ENCODE measurements around the gene DPP10.

The DPP10 gene

DNA sequence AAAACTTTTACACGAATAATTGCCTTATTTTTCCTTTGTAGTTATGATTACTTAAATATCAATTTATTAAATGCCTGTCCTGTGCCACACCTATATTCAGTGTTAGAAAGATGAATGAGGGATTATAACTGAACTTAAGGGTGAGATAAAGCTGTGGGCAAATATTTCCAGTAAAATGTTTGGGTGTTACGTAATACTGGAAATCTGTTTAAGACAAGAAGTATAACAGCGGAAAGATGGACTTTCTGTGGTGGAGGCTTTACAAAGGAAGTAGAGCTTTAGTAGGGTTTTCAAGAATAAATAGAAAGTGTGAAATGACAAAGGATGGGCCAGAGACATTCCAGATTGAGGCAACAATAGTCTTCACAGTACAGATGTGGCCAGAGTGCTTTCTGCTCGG, 927.0 kb downstream of the DPP10 start:
- no peaks in the 10 kb centered on the region for H3K36me3 ChIP-seq (ENCODE audit: control insufficient read depth in 5 of 5, insufficient read depth in 5 of 5, low read length in 5 of 5)
- no peak overlapping the region for H3K9ac ChIP-seq (ENCODE audit: low read length in 5 of 5)
- H3K4me3 ChIP-seq (ENCODE audit: low read depth in 1 of 5, low read length in 5 of 5) = no peak overlapping the region
- H3K27ac ChIP-seq (ENCODE audit: low read depth, low read length) = no peak overlapping the region
- H3K27me3 ChIP-seq (ENCODE audit: control insufficient read depth in 5 of 5, insufficient read depth in 4 of 5, low read length in 5 of 5) = no peaks in the 10 kb centered on the region
- no peaks in the 10 kb centered on the region for H3K4me1 ChIP-seq (ENCODE audit: control insufficient read depth in 5 of 5, insufficient read depth in 5 of 5, low read length in 5 of 5)
- H3K9me3 ChIP-seq (ENCODE audit: control insufficient read depth in 5 of 5, low read length in 5 of 5) = peaks cover 8 to 20% (median 11%) of the 10 kb centered on the region in 5 donors

DNA sequence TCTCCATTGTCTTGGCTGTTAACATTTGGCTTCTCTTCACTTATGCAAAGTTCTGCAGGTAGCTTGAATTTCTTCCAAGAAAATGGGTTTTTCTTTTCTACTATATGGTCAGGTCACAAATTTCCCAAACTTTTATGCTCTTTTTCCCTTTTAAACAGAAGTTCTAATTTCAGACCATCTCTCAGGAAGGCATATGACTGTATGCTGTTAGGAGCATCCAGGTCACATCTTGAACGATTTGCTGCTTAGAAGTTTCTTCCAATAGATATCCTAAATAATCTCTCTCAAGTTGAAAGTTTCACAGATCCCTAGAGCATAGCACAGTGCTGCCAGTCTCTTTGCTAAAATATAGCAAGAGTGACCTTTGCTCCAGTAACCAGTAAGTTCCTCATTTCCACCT, 932.5 kb downstream of the DPP10 start:
- Histone ChIP-seq H3K27me3 (ENCODE audit: control insufficient read depth in 5 of 5, insufficient read depth in 4 of 5, low read length in 5 of 5) (no peaks in the 10 kb centered on the region), H3K9ac (ENCODE audit: low read length in 5 of 5) (no peak overlapping the region), H3K27ac (ENCODE audit: low read depth, low read length) (no peak overlapping the region), H3K9me3 (ENCODE audit: control insufficient read depth in 5 of 5, low read length in 5 of 5) (peaks cover 9 to 36% (median 27%) of the 10 kb centered on the region in 5 donors), H3K4me1 (ENCODE audit: control insufficient read depth in 5 of 5, insufficient read depth in 5 of 5, low read length in 5 of 5) (no peaks in the 10 kb centered on the region), H3K36me3 (ENCODE audit: control insufficient read depth in 5 of 5, insufficient read depth in 5 of 5, low read length in 5 of 5) (no peaks in the 10 kb centered on the region), H3K4me3 (ENCODE audit: low read depth in 1 of 5, low read length in 5 of 5) (peak overlapping the region in 3 of 5 donors; percentile 17 to 31 (median 21))

DNA sequence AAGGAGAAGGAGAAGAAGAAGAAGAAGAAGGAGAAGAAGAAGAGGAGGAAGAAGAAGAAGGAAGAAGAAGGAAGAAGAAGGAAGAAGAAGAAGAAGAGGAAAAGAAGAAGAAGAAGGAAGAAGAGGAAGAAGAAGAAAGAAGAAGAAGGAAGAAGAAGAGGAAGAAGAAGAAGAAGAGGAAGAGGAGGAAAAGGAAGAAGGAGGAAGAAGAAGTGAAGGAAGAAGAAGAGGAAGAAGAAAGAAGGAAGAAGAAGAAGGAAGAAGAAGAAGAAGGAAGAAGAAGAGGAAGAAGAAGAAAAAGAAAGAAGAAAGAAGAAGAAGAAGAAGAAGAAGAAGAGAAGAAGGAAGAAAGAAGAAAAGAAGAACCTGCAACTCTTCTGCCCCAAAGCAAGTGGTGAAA, 942.0 kb downstream of the DPP10 start:
- Histone ChIP-seq H3K36me3 (ENCODE audit: control insufficient read depth in 5 of 5, insufficient read depth in 5 of 5, low read length in 5 of 5) (no peaks in the 10 kb centered on the region), H3K27ac (ENCODE audit: low read depth, low read length) (no peak overlapping the region), H3K4me3 (ENCODE audit: low read depth in 1 of 5, low read length in 5 of 5) (no peak overlapping the region), H3K27me3 (ENCODE audit: control insufficient read depth in 5 of 5, insufficient read depth in 4 of 5, low read length in 5 of 5) (no peaks in the 10 kb centered on the region), H3K9ac (ENCODE audit: low read length in 5 of 5) (no peak overlapping the region), H3K4me1 (ENCODE audit: control insufficient read depth in 5 of 5, insufficient read depth in 5 of 5, low read length in 5 of 5) (no peaks in the 10 kb centered on the region), H3K9me3 (ENCODE audit: control insufficient read depth in 5 of 5, low read length in 5 of 5) (peaks cover 0 to 7% (median 0%) of the 10 kb centered on the region in 5 donors)

DNA sequence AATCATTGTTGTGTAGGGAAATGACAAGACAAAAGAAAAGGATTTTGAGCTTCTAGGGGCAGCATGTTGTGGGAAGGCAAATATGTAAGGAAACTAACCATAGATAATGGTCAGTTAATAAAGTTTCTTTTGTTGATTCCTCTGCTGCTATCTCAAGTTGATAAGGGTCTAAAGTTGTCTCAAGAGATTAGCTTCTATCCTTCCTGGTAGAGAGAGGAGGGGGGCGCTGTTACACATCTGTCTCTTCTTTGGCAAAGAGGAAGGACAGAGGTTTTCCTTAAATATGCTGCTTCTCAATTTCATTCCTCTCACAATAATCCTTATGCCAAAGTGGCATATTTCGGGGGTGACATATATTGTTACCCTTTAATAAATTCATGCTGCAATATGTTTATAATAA, 944.0 kb downstream of the DPP10 start:
- no peaks in the 10 kb centered on the region for H3K27me3 ChIP-seq (ENCODE audit: control insufficient read depth in 5 of 5, insufficient read depth in 4 of 5, low read length in 5 of 5)
- no peak overlapping the region for H3K4me3 ChIP-seq (ENCODE audit: low read depth in 1 of 5, low read length in 5 of 5)
- no peak overlapping the region for H3K27ac ChIP-seq (ENCODE audit: low read depth, low read length)
- no peak overlapping the region for H3K9ac ChIP-seq (ENCODE audit: low read length in 5 of 5)
- peaks cover 0 to 7% (median 0%) of the 10 kb centered on the region in 5 donors for H3K9me3 ChIP-seq (ENCODE audit: control insufficient read depth in 5 of 5, low read length in 5 of 5)
- H3K36me3 ChIP-seq (ENCODE audit: control insufficient read depth in 5 of 5, insufficient read depth in 5 of 5, low read length in 5 of 5) = no peaks in the 10 kb centered on the region
- H3K4me1 ChIP-seq (ENCODE audit: control insufficient read depth in 5 of 5, insufficient read depth in 5 of 5, low read length in 5 of 5) = no peaks in the 10 kb centered on the region

DNA sequence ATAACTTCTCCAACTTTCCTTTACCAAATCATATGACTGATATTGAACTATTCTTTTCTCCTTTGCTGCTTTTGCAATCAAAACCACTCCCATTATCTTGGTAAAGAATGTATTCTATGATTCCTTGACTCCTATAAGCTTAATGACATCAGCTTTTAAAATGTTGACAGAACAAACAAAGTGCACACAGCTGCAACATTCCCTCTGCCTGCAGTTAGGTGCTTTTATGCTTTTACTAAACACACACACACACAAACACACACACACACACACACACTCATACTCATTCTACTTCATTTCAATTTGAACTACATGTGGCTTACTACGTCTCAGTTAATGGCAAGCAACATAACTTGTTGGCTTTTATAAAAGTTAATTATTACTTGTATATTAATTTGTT, 946.6 kb downstream of the DPP10 start:
- Histone ChIP-seq H3K4me3 (ENCODE audit: low read depth in 1 of 5, low read length in 5 of 5) (no peak overlapping the region), H3K27me3 (ENCODE audit: control insufficient read depth in 5 of 5, insufficient read depth in 4 of 5, low read length in 5 of 5) (no peaks in the 10 kb centered on the region), H3K9me3 (ENCODE audit: control insufficient read depth in 5 of 5, low read length in 5 of 5) (peaks cover 0 to 5% (median 0%) of the 10 kb centered on the region in 5 donors), H3K36me3 (ENCODE audit: control insufficient read depth in 5 of 5, insufficient read depth in 5 of 5, low read length in 5 of 5) (no peaks in the 10 kb centered on the region), H3K27ac (ENCODE audit: low read depth, low read length) (no peak overlapping the region), H3K9ac (ENCODE audit: low read length in 5 of 5) (no peak overlapping the region), H3K4me1 (ENCODE audit: control insufficient read depth in 5 of 5, insufficient read depth in 5 of 5, low read length in 5 of 5) (no peaks in the 10 kb centered on the region)

DNA sequence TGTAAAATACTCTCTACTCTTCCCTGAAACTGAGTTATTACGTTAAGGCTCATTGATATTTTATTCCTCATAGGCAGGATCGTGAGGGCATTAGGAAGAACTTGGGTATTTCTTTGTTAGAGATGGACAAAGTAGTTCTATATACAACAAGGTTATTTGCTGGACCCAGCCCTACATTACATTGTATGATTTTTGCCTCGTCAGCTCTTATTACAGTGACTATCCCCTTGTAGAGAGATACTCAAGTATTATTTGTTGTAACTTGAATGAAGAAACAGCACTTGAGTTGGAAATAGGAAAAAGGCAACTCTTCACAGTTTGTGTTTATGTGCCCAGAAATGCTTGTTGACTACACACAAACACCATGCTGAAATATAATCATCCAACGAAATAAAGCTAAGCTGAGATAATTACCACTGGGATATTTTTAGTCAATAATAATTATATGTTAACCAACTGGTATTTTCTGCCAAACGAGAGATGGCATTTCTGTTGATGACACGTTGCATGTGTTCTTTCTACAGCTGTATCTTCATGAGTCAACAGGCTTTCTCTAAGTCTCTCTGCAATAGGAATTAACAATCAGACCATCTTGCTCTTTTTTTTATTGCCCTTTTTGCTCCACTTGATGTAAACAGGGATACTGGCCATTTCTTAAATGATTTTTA, 947.6 kb downstream of the DPP10 start:
- Histone ChIP-seq H3K9ac (ENCODE audit: low read length in 5 of 5) (no peak overlapping the region), H3K9me3 (ENCODE audit: control insufficient read depth in 5 of 5, low read length in 5 of 5) (no peaks in the 10 kb centered on the region), H3K4me3 (ENCODE audit: low read depth in 1 of 5, low read length in 5 of 5) (no peak overlapping the region), H3K27me3 (ENCODE audit: control insufficient read depth in 5 of 5, insufficient read depth in 4 of 5, low read length in 5 of 5) (no peaks in the 10 kb centered on the region), H3K36me3 (ENCODE audit: control insufficient read depth in 5 of 5, insufficient read depth in 5 of 5, low read length in 5 of 5) (no peaks in the 10 kb centered on the region), H3K27ac (ENCODE audit: low read depth, low read length) (no peak overlapping the region), H3K4me1 (ENCODE audit: control insufficient read depth in 5 of 5, insufficient read depth in 5 of 5, low read length in 5 of 5) (no peaks in the 10 kb centered on the region)

DNA sequence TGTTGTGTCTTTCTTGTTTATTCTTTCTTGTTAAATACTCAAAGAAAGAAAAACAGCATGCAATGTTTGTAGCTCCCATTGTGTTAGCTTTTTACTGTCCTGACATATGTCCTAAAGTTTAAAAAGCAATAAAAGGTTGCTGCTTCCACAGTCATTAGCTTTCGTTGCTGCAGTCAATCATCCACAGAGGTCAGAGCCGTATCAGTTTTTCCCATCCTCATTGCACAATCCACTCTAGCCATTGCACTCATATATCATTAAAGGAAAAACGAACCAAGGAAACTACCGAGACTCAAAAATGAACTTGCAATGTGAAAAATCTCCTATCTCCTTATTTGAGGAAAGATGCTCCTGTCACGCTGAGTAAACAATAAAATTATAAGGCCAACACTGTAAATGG, 954.1 kb downstream of the DPP10 start:
- no peak overlapping the region for H3K27ac ChIP-seq (ENCODE audit: low read depth, low read length)
- H3K9me3 ChIP-seq (ENCODE audit: control insufficient read depth in 5 of 5, low read length in 5 of 5) = no peaks in the 10 kb centered on the region
- no peaks in the 10 kb centered on the region for H3K36me3 ChIP-seq (ENCODE audit: control insufficient read depth in 5 of 5, insufficient read depth in 5 of 5, low read length in 5 of 5)
- H3K4me1 ChIP-seq (ENCODE audit: control insufficient read depth in 5 of 5, insufficient read depth in 5 of 5, low read length in 5 of 5) = no peaks in the 10 kb centered on the region
- no peak overlapping the region for H3K9ac ChIP-seq (ENCODE audit: low read length in 5 of 5)
- no peak overlapping the region for H3K4me3 ChIP-seq (ENCODE audit: low read depth in 1 of 5, low read length in 5 of 5)
- no peaks in the 10 kb centered on the region for H3K27me3 ChIP-seq (ENCODE audit: control insufficient read depth in 5 of 5, insufficient read depth in 4 of 5, low read length in 5 of 5)

DNA sequence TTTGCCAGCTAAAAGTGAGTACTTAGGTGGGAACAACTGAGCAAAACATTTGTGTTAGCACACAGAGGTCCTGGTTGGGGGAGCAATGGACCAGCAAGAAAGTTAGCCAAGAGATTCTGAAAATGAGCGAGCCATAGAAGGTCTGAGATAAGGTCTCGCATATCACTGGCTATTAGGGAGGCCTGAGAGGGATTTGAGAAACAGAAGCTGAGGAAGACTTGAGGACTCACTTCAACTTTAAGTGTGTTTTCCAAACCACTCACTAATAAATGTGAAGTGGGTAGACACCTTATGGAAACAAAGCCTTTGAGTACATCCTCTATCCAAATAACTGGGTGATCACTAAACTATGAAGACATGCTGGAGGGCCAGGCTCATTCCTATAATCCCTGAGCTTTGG, 958.5 kb downstream of the DPP10 start:
- Histone ChIP-seq H3K4me1 (ENCODE audit: control insufficient read depth in 5 of 5, insufficient read depth in 5 of 5, low read length in 5 of 5) (no peaks in the 10 kb centered on the region), H3K4me3 (ENCODE audit: low read depth in 1 of 5, low read length in 5 of 5) (no peak overlapping the region), H3K27ac (ENCODE audit: low read depth, low read length) (no peak overlapping the region), H3K27me3 (ENCODE audit: control insufficient read depth in 5 of 5, insufficient read depth in 4 of 5, low read length in 5 of 5) (no peaks in the 10 kb centered on the region), H3K9ac (ENCODE audit: low read length in 5 of 5) (no peak overlapping the region), H3K36me3 (ENCODE audit: control insufficient read depth in 5 of 5, insufficient read depth in 5 of 5, low read length in 5 of 5) (no peaks in the 10 kb centered on the region), H3K9me3 (ENCODE audit: control insufficient read depth in 5 of 5, low read length in 5 of 5) (peaks cover 0 to 3% (median 0%) of the 10 kb centered on the region in 5 donors)

DNA sequence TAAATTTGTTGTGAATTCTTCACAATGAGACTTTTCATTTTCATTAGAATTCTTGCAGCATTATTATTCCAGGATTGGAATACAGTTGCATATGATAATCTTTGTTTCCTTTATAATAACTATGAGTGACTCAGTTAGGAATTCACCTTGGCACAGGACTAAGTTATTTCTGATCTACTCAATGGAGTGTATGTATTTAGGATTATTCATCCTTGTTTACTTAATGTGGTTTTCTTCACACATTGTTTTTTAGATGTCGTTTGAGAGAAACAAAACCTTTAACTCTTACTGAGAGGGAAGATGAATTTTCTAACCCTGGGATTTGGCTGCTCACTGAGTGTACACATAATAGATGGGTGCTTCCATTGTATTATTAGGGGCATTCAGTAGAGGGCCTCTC, 970.1 kb downstream of the DPP10 start:
- Histone ChIP-seq H3K27ac (ENCODE audit: low read depth, low read length) (no peak overlapping the region), H3K36me3 (ENCODE audit: control insufficient read depth in 5 of 5, insufficient read depth in 5 of 5, low read length in 5 of 5) (no peaks in the 10 kb centered on the region), H3K27me3 (ENCODE audit: control insufficient read depth in 5 of 5, insufficient read depth in 4 of 5, low read length in 5 of 5) (no peaks in the 10 kb centered on the region), H3K4me3 (ENCODE audit: low read depth in 1 of 5, low read length in 5 of 5) (no peak overlapping the region), H3K9ac (ENCODE audit: low read length in 5 of 5) (no peak overlapping the region), H3K9me3 (ENCODE audit: control insufficient read depth in 5 of 5, low read length in 5 of 5) (peaks cover 0 to 5% (median 0%) of the 10 kb centered on the region in 5 donors), H3K4me1 (ENCODE audit: control insufficient read depth in 5 of 5, insufficient read depth in 5 of 5, low read length in 5 of 5) (no peaks in the 10 kb centered on the region)

DNA sequence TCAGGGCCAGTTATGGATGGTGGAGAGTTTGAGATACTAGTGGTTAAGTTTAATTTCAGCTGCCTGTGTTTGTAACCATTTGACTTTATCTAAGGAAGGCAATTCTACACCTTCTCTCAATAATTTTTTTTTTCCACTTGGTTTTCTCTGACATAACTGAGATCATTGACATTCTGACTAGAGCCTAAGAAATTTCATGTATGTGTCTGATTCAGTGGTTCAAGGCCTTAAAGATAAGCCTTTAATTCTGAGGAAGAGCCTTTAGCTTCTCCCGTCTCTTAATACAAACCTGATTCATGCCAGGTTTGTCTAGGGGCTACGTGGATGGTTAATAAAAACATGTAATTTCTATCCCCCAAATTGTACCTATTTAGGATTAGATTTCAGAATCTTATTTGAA, 971.4 kb downstream of the DPP10 start:
- Histone ChIP-seq H3K27ac (ENCODE audit: low read depth, low read length) (no peak overlapping the region), H3K36me3 (ENCODE audit: control insufficient read depth in 5 of 5, insufficient read depth in 5 of 5, low read length in 5 of 5) (no peaks in the 10 kb centered on the region), H3K4me1 (ENCODE audit: control insufficient read depth in 5 of 5, insufficient read depth in 5 of 5, low read length in 5 of 5) (no peaks in the 10 kb centered on the region), H3K9ac (ENCODE audit: low read length in 5 of 5) (no peak overlapping the region), H3K9me3 (ENCODE audit: control insufficient read depth in 5 of 5, low read length in 5 of 5) (peaks cover 0 to 2% (median 0%) of the 10 kb centered on the region in 5 donors), H3K27me3 (ENCODE audit: control insufficient read depth in 5 of 5, insufficient read depth in 4 of 5, low read length in 5 of 5) (no peaks in the 10 kb centered on the region), H3K4me3 (ENCODE audit: low read depth in 1 of 5, low read length in 5 of 5) (no peak overlapping the region)
